ENCODE results near the gene AK5. TPM values are rescaled to one million over a fixed set of nuclear protein-coding genes. Genes with fewer than 3 reads are reported as not detected.
A peak's percentile ranks its signal among the peaks of the same experiment; 100 is the strongest.

The AK5 gene
- polyA plus RNA-seq, 1 donor (not counting 4 experiments of a cell fraction or from before 2014, with no cell fraction given), result 0.30 TPM

DNA sequence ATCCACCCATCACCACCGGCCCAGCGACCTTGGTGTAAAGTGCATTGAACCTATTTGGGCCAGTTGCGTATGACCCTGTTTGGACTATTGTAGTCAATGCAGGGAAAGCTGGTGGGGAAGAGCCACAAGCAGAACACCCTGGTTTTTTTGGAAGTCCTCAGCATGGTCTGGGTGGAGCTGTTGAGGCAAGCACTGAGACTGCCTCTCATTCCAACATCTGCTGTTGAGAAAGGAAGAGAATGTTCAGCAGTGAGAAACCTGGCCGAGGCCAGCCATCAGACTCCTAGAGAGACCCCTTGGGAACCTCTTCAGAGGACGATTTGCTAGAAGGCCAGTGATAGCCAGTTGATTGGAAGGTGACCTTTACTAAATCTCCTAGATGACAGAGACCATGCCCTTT, 217.6 kb downstream of the AK5 start:
- no peak for DNase-seq (ENCODE audit: low read depth, low spot score)
- Histone ChIP-seq H3K27me3 (ENCODE audit: control insufficient read depth, extremely low read depth, insufficient read depth, low read length) (no peaks in the 10 kb centered on the region), H4K20me1 (ENCODE audit: control insufficient read depth, extremely low read depth, insufficient read depth, low read length) (no peaks in the 10 kb centered on the region), H3K4me2 (ENCODE audit: control insufficient read depth, extremely low read depth, insufficient read depth, low read depth, low read length) (no peak overlapping the region), H3K4me3 (ENCODE audit: control insufficient read depth in 2 of 3, extremely low read depth in 1 of 3, insufficient read depth in 2 of 3, low read depth in 1 of 3, low read length in 3 of 3) (no peak overlapping the region), H3K9me1 (ENCODE audit: control insufficient read depth, extremely low read depth, insufficient read depth, low read length) (no peaks in the 10 kb centered on the region), H3K27ac (ENCODE audit: control insufficient read depth, insufficient read depth, low read length) (no peak overlapping the region), H3K79me2 (ENCODE audit: control insufficient read depth, insufficient read depth, low read length) (no peaks in the 10 kb centered on the region), H3K9me3 (ENCODE audit: control insufficient read depth, low read depth, low read length) (no peaks in the 10 kb centered on the region), H3K36me3 (ENCODE audit: control insufficient read depth in 2 of 2, extremely low read depth in 1 of 2, insufficient read depth in 2 of 2, low read length in 2 of 2) (no peaks in the 10 kb centered on the region), H3K9ac (ENCODE audit: control insufficient read depth, extremely low read depth, insufficient read depth, low read length) (no peak overlapping the region), H2AFZ (ENCODE audit: control insufficient read depth, low read length) (no peak overlapping the region), H3K4me1 (ENCODE audit: control insufficient read depth, extremely low read depth, insufficient read depth, low read length) (no peaks in the 10 kb centered on the region)
- no peak for TF ChIP-seq EZH2 (IDR thresholded peaks at IDR 0.05; ENCODE audit: low read length)
- TF ChIP-seq, protein P1, sequence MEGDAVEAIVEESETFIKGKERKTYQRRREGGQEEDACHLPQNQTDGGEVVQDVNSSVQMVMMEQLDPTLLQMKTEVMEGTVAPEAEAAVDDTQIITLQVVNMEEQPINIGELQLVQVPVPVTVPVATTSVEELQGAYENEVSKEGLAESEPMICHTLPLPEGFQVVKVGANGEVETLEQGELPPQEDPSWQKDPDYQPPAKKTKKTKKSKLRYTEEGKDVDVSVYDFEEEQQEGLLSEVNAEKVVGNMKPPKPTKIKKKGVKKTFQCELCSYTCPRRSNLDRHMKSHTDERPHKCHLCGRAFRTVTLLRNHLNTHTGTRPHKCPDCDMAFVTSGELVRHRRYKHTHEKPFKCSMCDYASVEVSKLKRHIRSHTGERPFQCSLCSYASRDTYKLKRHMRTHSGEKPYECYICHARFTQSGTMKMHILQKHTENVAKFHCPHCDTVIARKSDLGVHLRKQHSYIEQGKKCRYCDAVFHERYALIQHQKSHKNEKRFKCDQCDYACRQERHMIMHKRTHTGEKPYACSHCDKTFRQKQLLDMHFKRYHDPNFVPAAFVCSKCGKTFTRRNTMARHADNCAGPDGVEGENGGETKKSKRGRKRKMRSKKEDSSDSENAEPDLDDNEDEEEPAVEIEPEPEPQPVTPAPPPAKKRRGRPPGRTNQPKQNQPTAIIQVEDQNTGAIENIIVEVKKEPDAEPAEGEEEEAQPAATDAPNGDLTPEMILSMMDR (optimal IDR thresholded peaks at IDR 0.05 in 1 of 3, IDR thresholded peaks at IDR 0.05 in 1 of 3, conservative IDR thresholded peaks at IDR 0.05 in 1 of 3; ENCODE audit: extremely low read depth in 1 of 3, insufficient read depth in 2 of 3, low read length in 3 of 3), result no peak
- FAIRE-seq, result no peak
- dilution Hi-C loops (cut with MboI; ENCODE audit: extremely low pct_ligation_motif_present, low sequenced_read_pairs), result no loop called here

DNA sequence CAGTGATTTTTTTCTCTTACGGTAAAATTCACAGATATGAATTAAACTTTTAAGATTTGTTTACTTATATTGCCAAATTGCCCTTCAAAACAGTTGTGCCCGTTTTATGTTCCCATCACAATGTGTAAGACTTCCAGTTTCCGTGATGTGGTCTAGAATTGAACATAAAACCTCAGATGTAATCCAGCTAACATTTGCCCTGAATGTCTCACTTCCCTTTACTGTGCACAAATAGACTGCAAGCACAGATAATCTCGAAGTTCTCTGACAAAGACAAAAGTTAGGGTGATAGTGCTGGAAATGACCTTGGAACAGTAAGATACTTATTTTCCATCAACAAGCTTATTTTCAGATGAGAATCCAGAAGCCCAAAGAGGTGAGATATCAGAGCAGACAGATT, 223.2 kb downstream of the AK5 start:
- H3K27me3 ChIP-seq (ENCODE audit: control insufficient read depth, extremely low read depth, insufficient read depth, low read length), result no peaks in the 10 kb centered on the region
- FAIRE-seq, result no peak
- no peak overlapping the region for H3K27ac ChIP-seq (ENCODE audit: control insufficient read depth, insufficient read depth, low read length)

More for the DNA sequence above, 223.2 kb downstream of the AK5 start:
- Histone ChIP-seq H3K4me1 (ENCODE audit: control insufficient read depth, extremely low read depth, insufficient read depth, low read length) (no peaks in the 10 kb centered on the region), H3K36me3 (ENCODE audit: control insufficient read depth in 2 of 2, extremely low read depth in 1 of 2, insufficient read depth in 2 of 2, low read length in 2 of 2) (no peaks in the 10 kb centered on the region), H3K9me1 (ENCODE audit: control insufficient read depth, extremely low read depth, insufficient read depth, low read length) (no peaks in the 10 kb centered on the region), H4K20me1 (ENCODE audit: control insufficient read depth, extremely low read depth, insufficient read depth, low read length) (no peaks in the 10 kb centered on the region), H3K9ac (ENCODE audit: control insufficient read depth, extremely low read depth, insufficient read depth, low read length) (no peak overlapping the region), H3K9me3 (ENCODE audit: control insufficient read depth, low read depth, low read length) (no peaks in the 10 kb centered on the region), H2AFZ (ENCODE audit: control insufficient read depth, low read length) (peak overlapping the region; percentile 11), H3K4me2 (ENCODE audit: control insufficient read depth, extremely low read depth, insufficient read depth, low read depth, low read length) (no peak overlapping the region), H3K79me2 (ENCODE audit: control insufficient read depth, insufficient read depth, low read length) (no peaks in the 10 kb centered on the region), H3K4me3 (ENCODE audit: control insufficient read depth in 2 of 3, extremely low read depth in 1 of 3, insufficient read depth in 2 of 3, low read depth in 1 of 3, low read length in 3 of 3) (no peak overlapping the region)
- DNase-seq (ENCODE audit: low read depth, low spot score), result no peak
- TF ChIP-seq, protein P1 (optimal IDR thresholded peaks at IDR 0.05 in 1 of 3, IDR thresholded peaks at IDR 0.05 in 1 of 3, conservative IDR thresholded peaks at IDR 0.05 in 1 of 3; ENCODE audit: extremely low read depth in 1 of 3, insufficient read depth in 2 of 3, low read length in 3 of 3), result no peak
- TF ChIP-seq EZH2 (IDR thresholded peaks at IDR 0.05; ENCODE audit: low read length), result no peak
- dilution Hi-C loops (cut with MboI; ENCODE audit: extremely low pct_ligation_motif_present, low sequenced_read_pairs), result no loop called here
